ENCODE data around the gene CYB561D2. TPM values are rescaled to one million over a fixed set of nuclear protein-coding genes. Genes with fewer than 3 reads are reported as not detected.

Gene CYB561D2
- total and polyA plus RNA-seq, 3 experiments from 2014 or later: 32.4 to 78.2 (median 37.7) TPM

DNA sequence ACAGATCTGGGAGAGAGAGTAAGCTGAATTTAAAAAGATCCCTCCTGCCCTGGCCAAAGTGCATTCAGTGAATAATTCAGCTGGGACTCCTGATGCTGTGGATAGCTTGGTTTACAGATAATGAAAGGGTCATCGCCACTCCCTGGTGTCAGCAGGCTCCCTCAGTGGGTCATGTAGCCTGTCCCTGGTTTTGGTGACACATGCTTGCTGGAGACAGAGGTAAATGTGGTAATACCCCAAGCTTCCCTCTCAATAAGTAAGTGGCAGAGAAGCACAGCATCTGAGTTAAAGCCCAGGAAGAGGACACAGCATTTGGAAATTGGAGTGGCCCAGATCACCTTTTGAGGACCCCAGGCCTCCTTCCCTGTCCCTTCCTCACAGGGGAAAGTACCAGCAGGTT, 6.8 kb downstream of the CYB561D2 start:
- H3K36me3 ChIP-seq (ENCODE audit: insufficient read depth, low read length): no peaks in the 10 kb centered on the region
- no peak for DNase-seq
- ChIA-PET POLR2A (interaction anchor here (0.5 to 1.2 kb wide), 2 partner anchors 13 to 20 kb away, joined by 3 to 4 read pairs; no protein-coding TSS in a partner anchor), CTCF (interaction anchor here (0.8 to 1.9 kb wide), 7 partner anchors 10 to 185 kb away, joined by 3 to 11 read pairs (median 5); partner anchors contain the start of gene RASSF1)
- H3K9me3 ChIP-seq (ENCODE audit: low read length): no peaks in the 10 kb centered on the region
- Mint-ChIP-seq H3K4me1 (peaks cover 36 to 61% (median 41%) of the 10 kb centered on the region in 3 donors), H3K36me3 (peaks cover 0 to 57% (median 0%) of the 10 kb centered on the region in 3 donors), H3K9me3 (no peaks in the 10 kb centered on the region), H3K27me3 (peaks cover 0 to 2% of the 10 kb centered on the region in 2 donors), H3K4me3 (peak overlapping the region; percentile 81 to 99 (median 94)), H3K27ac (peak overlapping the region; percentile 50 to 94 (median 79))
- peaks cover 37% of the 10 kb centered on the region for H3K4me1 ChIP-seq (ENCODE audit: insufficient read depth, low read length)
- peak overlapping the region; percentile 25 for H3K27ac ChIP-seq (ENCODE audit: low read depth, low read length)
- H3K4me3 ChIP-seq (ENCODE audit: low read length): peak overlapping the region; percentile 95
- no peaks in the 10 kb centered on the region for H3K27me3 ChIP-seq (ENCODE audit: insufficient read depth, low read length, poor library complexity, severe bottlenecking)

DNA sequence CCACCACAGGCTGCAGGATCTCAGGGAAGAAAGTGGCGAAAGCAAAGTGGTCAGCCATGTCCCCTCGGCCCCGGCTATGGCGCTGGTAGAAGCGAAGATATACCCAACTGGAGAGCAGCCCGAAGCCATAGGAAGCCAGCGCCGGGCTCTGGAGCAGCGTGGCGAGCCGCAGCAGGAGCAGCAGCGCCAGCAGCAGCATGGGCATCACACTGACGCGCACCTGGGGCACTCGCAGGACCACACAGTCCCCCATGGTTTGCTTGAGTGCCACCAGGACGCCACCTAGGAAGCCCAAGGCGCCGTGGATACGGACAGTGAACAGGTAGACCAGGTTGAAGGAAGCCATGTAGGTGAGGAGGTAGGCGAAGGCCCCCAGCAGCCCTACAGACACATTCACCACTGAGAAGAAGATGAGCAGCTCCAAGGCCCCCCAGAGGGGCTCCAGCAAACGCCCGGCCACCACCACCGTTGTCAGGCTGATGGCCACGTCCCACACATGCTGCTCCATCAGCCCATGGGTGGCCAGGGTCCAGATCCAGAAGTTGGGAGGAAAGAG, 7.8 kb downstream of the CYB561D2 start:
- peaks cover 0 to 48% (median 0%) of the 10 kb centered on the region in 3 donors for H3K36me3 Mint-ChIP-seq
- Histone ChIP-seq H3K27ac (ENCODE audit: low read depth, low read length) (peak overlapping the region; percentile 76), H3K4me1 (ENCODE audit: insufficient read depth, low read length) (peaks cover 37% of the 10 kb centered on the region), H3K4me3 (ENCODE audit: low read length) (peak overlapping the region; percentile 95), H3K27me3 (ENCODE audit: insufficient read depth, low read length, poor library complexity, severe bottlenecking) (no peaks in the 10 kb centered on the region), H3K36me3 (ENCODE audit: insufficient read depth, low read length) (no peaks in the 10 kb centered on the region), H3K9me3 (ENCODE audit: low read length) (no peaks in the 10 kb centered on the region)
- H3K27ac Mint-ChIP-seq: peak overlapping the region; percentile 63 to 95 (median 87)
- POLR2A ChIA-PET: interaction anchor here (1.2 kb wide), 1 partner anchor 211 kb away, joined by 3 read pairs; the partner anchor contains the start of gene HEMK1
- DNase-seq: no peak
- H3K27me3 Mint-ChIP-seq: peaks cover 0 to 2% of the 10 kb centered on the region in 2 donors
- CTCF ChIA-PET: no interaction called here
- no peaks in the 10 kb centered on the region for H3K9me3 Mint-ChIP-seq
- peaks cover 36 to 60% (median 40%) of the 10 kb centered on the region in 3 donors for H3K4me1 Mint-ChIP-seq
- peak overlapping the region; percentile 81 to 99 (median 94) for H3K4me3 Mint-ChIP-seq

DNA sequence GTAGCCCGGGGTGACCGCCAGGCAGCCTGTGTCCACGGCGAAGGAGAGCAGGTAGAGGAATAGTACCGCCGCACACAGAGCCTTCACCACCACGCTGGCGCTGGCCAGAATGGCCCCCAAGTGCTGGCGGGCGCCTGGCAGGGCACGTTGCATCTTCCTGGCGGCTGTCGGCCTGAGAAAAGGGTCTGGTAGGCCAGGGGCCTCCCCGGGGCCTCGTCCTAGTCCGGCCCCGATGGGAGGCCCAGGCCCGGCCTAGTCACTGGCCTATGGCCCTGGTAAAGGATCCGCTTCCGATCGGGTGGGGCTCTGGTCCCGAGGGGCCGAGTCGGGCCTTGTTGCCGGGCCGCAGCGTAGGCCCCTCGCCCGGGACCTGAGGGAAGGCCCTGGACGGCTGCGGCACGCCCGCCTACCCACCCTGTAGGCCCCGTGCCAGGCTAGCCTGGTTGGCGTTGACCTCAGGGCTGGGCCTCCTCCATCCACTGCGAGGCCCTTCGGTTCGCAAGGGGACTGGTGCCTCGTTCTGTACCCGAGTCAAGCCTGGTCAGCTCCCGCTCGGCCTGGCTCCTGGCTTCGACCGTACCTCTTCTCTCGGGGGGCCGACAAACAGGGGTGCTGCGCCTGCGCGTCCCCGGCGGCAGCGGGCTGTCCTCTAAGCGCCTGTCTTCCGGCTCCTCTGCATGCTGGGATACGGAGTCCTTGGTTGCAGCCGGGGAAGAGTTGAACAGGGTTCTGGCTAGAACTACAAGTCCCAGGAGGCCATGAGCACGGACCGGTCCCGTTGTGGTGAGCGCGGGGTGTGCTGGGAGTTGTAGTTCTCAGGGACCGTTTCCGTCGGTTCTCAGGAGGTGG, 8.5 kb downstream of the CYB561D2 start, which contains the start of gene TMEM115:
TMEM115 (minus strand) TSS at position 611 of the 849 bp plus-strand sequence; CDS start at position 153, 458 bp downstream.
- Mint-ChIP-seq H3K36me3 (peaks cover 0 to 43% (median 0%) of the 10 kb centered on the region in 3 donors), H3K27me3 (peaks cover 0 to 2% of the 10 kb centered on the region in 2 donors), H3K9me3 (no peaks in the 10 kb centered on the region), H3K4me3 (peak within 1 kb of the TSS; percentile 94 to 99 (median 96)), H3K27ac (peak within 1 kb of the TSS; percentile 81 to 99 (median 96)), H3K4me1 (peaks cover 36 to 63% (median 40%) of the 10 kb centered on the region in 3 donors)
- H3K4me3 ChIP-seq (ENCODE audit: low read length): peak within 1 kb of the TSS; percentile 95
- H3K4me1 ChIP-seq (ENCODE audit: insufficient read depth, low read length): peaks cover 38% of the 10 kb centered on the region
- peak within 1 kb of the TSS; percentile 76 for H3K27ac ChIP-seq (ENCODE audit: low read depth, low read length)
- no peaks in the 10 kb centered on the region for H3K9me3 ChIP-seq (ENCODE audit: low read length)
- POLR2A ChIA-PET: interaction anchor here (1.2 to 1.6 kb wide), 2 partner anchors 8 to 210 kb away, joined by 3 to 13 read pairs; partner anchors contain the start of genes CYB561D2, HEMK1 and NPRL2
- no peaks in the 10 kb centered on the region for H3K36me3 ChIP-seq (ENCODE audit: insufficient read depth, low read length)
- H3K27me3 ChIP-seq (ENCODE audit: insufficient read depth, low read length, poor library complexity, severe bottlenecking): no peaks in the 10 kb centered on the region
- CTCF ChIA-PET: interaction anchor here (0.6 kb wide), 1 partner anchor 11 kb away, joined by 3 read pairs; no protein-coding TSS in a partner anchor
- peak; percentile 91 to 98 (median 94) for DNase-seq

DNA sequence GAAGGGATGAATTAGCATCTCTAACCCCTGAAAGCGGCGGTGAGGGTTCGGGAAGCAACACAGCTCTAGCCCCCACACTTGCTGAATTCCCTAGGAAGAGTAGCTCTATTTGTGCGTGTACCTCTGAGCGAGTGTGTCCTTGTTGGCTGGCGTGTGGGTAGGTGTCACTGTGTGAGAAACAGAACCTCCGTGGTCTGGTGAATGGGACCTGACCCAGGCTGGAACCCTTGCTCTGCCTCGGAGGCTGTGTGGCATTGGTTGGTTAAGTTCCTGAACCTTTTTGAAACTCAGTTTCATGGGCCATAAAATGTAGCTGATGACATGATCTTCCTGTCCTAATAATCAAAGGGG, 9.1 kb downstream of the CYB561D2 start:
- Mint-ChIP-seq H3K27me3 (peaks cover 0 to 2% of the 10 kb centered on the region in 2 donors), H3K4me1 (peaks cover 36 to 61% (median 38%) of the 10 kb centered on the region in 3 donors), H3K9me3 (no peaks in the 10 kb centered on the region), H3K27ac (peak overlapping the region; percentile 81 to 99 (median 96)), H3K4me3 (peak overlapping the region; percentile 94 to 99 (median 96)), H3K36me3 (peaks cover 0 to 37% (median 0%) of the 10 kb centered on the region in 3 donors)
- no peak overlapping the region for H3K27ac ChIP-seq (ENCODE audit: low read depth, low read length)
- no peak for DNase-seq
- ChIA-PET POLR2A (interaction anchor here (1.1 to 1.6 kb wide), 3 partner anchors 9 to 209 kb away, joined by 3 to 13 read pairs (median 3); partner anchors contain the start of genes CYB561D2, HEMK1, NPRL2 and RASSF1), CTCF (interaction anchor here (0.6 to 1.9 kb wide), 2 partner anchors 9 to 11 kb away, joined by 3 to 9 read pairs; partner anchors contain the start of genes CYB561D2 and NPRL2)
- H3K27me3 ChIP-seq (ENCODE audit: insufficient read depth, low read length, poor library complexity, severe bottlenecking): no peaks in the 10 kb centered on the region
- no peaks in the 10 kb centered on the region for H3K9me3 ChIP-seq (ENCODE audit: low read length)
- peak overlapping the region; percentile 95 for H3K4me3 ChIP-seq (ENCODE audit: low read length)
- no peaks in the 10 kb centered on the region for H3K36me3 ChIP-seq (ENCODE audit: insufficient read depth, low read length)
- peaks cover 44% of the 10 kb centered on the region for H3K4me1 ChIP-seq (ENCODE audit: insufficient read depth, low read length)

DNA sequence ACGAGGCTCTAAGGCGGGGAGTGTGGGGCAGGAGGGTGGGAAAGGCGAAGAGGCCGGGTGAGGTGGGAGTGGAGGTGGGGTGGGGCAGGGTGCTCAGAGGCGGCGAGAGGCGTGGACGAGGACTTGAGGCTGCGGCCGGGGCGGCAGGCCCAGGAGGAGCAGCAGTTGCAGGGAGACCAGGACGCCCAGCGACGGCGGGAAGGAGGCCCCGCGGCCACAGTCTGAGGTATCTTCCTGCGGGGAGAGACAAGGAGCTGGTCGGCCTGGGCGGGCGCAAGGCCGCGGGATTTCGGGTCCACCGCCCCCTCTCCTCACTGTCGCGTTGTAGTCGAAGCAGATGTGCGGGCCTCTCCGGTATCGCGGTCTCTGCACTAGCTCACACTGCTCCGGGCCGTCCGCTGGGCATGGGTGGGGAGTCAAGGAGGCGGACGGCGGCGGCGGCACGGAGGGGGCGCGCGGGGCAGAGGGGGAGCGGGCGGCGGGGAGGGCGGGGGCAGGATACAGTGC, 14.0 kb downstream of the CYB561D2 start:
- ChIA-PET CTCF (interaction anchor here (1.0 to 1.8 kb wide), 5 partner anchors 8 to 205 kb away, joined by 3 to 5 read pairs (median 5); partner anchors contain the start of genes CYB561D2, HEMK1 and NPRL2), POLR2A (interaction anchor here (0.6 to 1.6 kb wide), 11 partner anchors 12 to 777 kb away, joined by 3 to 8 read pairs (median 4); partner anchors contain the start of genes CYB561D2, HYAL3, NAA80 and NPRL2)
- Histone ChIP-seq H3K4me1 (ENCODE audit: insufficient read depth, low read length) (peaks cover 31% of the 10 kb centered on the region), H3K4me3 (ENCODE audit: low read length) (no peak overlapping the region), H3K27me3 (ENCODE audit: insufficient read depth, low read length, poor library complexity, severe bottlenecking) (no peaks in the 10 kb centered on the region), H3K36me3 (ENCODE audit: insufficient read depth, low read length) (no peaks in the 10 kb centered on the region), H3K9me3 (ENCODE audit: low read length) (no peaks in the 10 kb centered on the region), H3K27ac (ENCODE audit: low read depth, low read length) (no peak overlapping the region)
- H3K36me3 Mint-ChIP-seq: peaks cover 0 to 6% (median 0%) of the 10 kb centered on the region in 3 donors
- H3K27me3 Mint-ChIP-seq: peaks cover 0 to 2% of the 10 kb centered on the region in 2 donors
- H3K9me3 Mint-ChIP-seq: no peaks in the 10 kb centered on the region
- DNase-seq: no peak
- H3K4me3 Mint-ChIP-seq: peak overlapping the region; percentile 80 to 96 (median 88)
- H3K27ac Mint-ChIP-seq: peak overlapping the region in 2 of 8 donors; percentile 66 to 89
- H3K4me1 Mint-ChIP-seq: peaks cover 20 to 53% (median 22%) of the 10 kb centered on the region in 3 donors

DNA sequence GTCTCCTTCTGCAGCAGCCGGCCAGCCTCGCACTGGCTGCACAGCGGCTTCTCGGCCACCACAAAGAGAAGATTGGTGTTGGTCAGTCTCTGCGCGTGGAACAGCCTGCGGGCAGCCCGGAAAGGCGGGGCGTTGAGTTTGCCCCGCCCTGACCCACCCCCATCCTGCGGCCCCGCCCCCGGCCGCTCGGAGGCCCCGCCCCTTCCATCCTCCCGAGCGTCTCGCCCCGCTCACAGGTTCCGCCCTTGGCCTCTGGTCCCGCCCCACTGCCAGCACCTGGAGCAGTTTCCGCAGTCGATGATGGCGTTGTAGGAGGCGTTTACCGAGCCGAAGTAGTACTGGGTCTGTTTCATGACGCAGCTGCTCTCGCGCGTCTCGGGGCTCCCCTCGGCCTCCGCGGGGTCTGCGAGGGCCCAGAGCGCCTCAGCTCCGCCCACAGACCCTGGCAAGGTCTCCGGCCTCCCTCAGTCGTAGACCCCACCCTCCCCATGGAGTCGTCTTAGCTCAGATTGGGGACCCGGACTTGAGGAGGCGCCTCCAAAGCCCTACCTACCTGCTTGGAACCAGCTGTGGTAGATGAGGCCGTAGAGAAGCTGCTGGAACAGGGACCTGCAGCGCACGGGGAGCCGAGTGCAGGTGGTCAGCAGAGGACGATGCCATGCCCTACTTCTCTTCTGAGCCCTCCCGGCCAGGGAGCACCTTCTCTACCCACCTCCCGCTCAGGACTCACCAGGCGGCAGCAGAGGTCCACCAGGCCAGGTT, 14.6 kb downstream of the CYB561D2 start:
- CTCF ChIA-PET: interaction anchor here (0.7 to 1.5 kb wide), 9 partner anchors 9 to 1007 kb away, joined by 3 to 7 read pairs (median 4); partner anchors contain the start of genes CYB561D2, HEMK1 and NPRL2
- Histone ChIP-seq H3K36me3 (ENCODE audit: insufficient read depth, low read length) (no peaks in the 10 kb centered on the region), H3K4me3 (ENCODE audit: low read length) (peak overlapping the region; percentile 94), H3K4me1 (ENCODE audit: insufficient read depth, low read length) (peaks cover 25% of the 10 kb centered on the region), H3K9me3 (ENCODE audit: low read length) (no peaks in the 10 kb centered on the region), H3K27ac (ENCODE audit: low read depth, low read length) (peak overlapping the region; percentile 88), H3K27me3 (ENCODE audit: insufficient read depth, low read length, poor library complexity, severe bottlenecking) (no peaks in the 10 kb centered on the region)
- Mint-ChIP-seq H3K27me3 (peaks cover 0 to 2% of the 10 kb centered on the region in 2 donors), H3K27ac (peak overlapping the region; percentile 89 to 99 (median 94)), H3K4me3 (peak overlapping the region; percentile 80 to 96 (median 88)), H3K4me1 (peaks cover 14 to 48% (median 19%) of the 10 kb centered on the region in 3 donors), H3K36me3 (peaks cover 0 to 6% (median 0%) of the 10 kb centered on the region in 3 donors), H3K9me3 (no peaks in the 10 kb centered on the region)
- DNase-seq: peak; percentile 92 to 97 (median 94)
- POLR2A ChIA-PET: interaction anchor here (0.5 to 1.6 kb wide), 12 partner anchors 11 to 776 kb away, joined by 3 to 9 read pairs (median 4); partner anchors contain the start of genes CYB561D2, HYAL3, NAA80 and NPRL2

Data from CD8-positive, alpha-beta memory T cell (primary cell).